Gastrocnemius medialis (tissue), 4 donors: Measurements from ENCODE around the gene MEAF6. TPM values are rescaled to one million over a fixed set of nuclear protein-coding genes. Genes with fewer than 3 reads are reported as not detected.
"Not testable (repeated sequence)": the region's sequence is repeated elsewhere in the genome, so short reads cannot be mapped to it uniquely, and the experiment has no call there.

ENCODE experiments used
- ATAC-seq, 2 donors: fragments of 150-250 bp; one replicate each; pipeline ENCODE4 v1.9.1; 2016
- DNase-seq, 2 donors: peaks; one replicate each; pipeline ENCODE4 v3.0.0-alpha.2; 2019
- H3K27ac ChIP-seq, 4 donors: fragments of 200-600 bp; sonication (generic); 1 replicate in 1 of 4; 2 replicates in 3 of 4; pipeline ENCODE4 v1.5.1; 2016 to 2018; ENCODE audit warnings: mild to moderate bottlenecking in 2 of 4, moderate library complexity in 1 of 4
- H3K27me3 ChIP-seq, 3 donors: fragments of 200-600 bp; sonication (generic) in 2 of 3; 1 replicate in 1 of 3; 2 replicates in 2 of 3; pipeline versions ENCODE4 v1.5.1 to v1.6.0; 2016 to 2019; ENCODE audit warnings: mild to moderate bottlenecking in 1 of 3, moderate library complexity in 1 of 3
- H3K36me3 ChIP-seq, 2 donors: fragments of 200-600 bp; sonication (generic) in 1 of 2; one replicate each; pipeline ENCODE4 v1.5.1; 2017 to 2018
- H3K4me1 ChIP-seq, 2 donors: fragments of 200-600 bp; sonication (generic) in 1 of 2; one replicate each; pipeline ENCODE4 v1.5.1; 2016 to 2017; ENCODE audit warnings: mild to moderate bottlenecking in 2 of 2
- H3K4me3 ChIP-seq, 4 donors: fragments of 200-600 bp; sonication (generic) in 3 of 4; 1 replicate in 1 of 4; 2 replicates in 3 of 4; pipeline ENCODE4 v1.5.1; 2016 to 2019; ENCODE audit warnings: mild to moderate bottlenecking in 2 of 4
- H3K9me3 ChIP-seq, 3 donors: fragments of 200-600 bp; sonication (generic) in 2 of 3; 1 replicate in 1 of 3; 2 replicates in 2 of 3; pipeline ENCODE4 v1.5.1; 2016 to 2019
- POLR2A ChIP-seq, 2 donors: fragments of 450-650 bp; IDR thresholded peaks; one replicate each; pipeline ENCODE4 v1.6.1; 2017; ENCODE audit warnings: antibody characterized with exemption in 2 of 2, mild to moderate bottlenecking in 2 of 2, moderate library complexity in 2 of 2
- in situ Hi-C, 4 donors: fragments of 200-750 bp; cut with MboI; loops; one replicate each; pipeline versions ENCODE4 v1.15.0 to v1.8.0; 2017; ENCODE audit warnings: low sequenced_read_pairs in 4 of 4
- intact Hi-C: fragments of 100-400 bp; cut with DNase I; formaldehyde crosslinking; loops from one replicate; pipeline ENCODE4 v1.15.1; 2023; ENCODE audit warnings: low total_unique reads
- total RNA-seq, 4 donors: library from RNA; depleted of rRNA; stranded (reverse); fragments of >200 nt; gene quantifications; one replicate each; pipeline versions ENCODE4 v1.1.0 to v1.2.3, GENCODE V29; 2016
- TF ChIP-seq, protein P1 (sequence below), 5 experiments: fragments of 450-650 bp in 3 of 5; fragments of 200-600 bp in 2 of 5; sonication (generic) in 2 of 5; IDR thresholded peaks in 4 of 5; conservative IDR thresholded peaks in 1 of 5; 1 replicate in 4 of 5; 2 replicates in 1 of 5; pipeline ENCODE4 v1.5.1; 2016 to 2019; ENCODE audit warnings: antibody characterized with exemption in 5 of 5, mild to moderate bottlenecking in 3 of 5, moderate library complexity in 3 of 5

The MEAF6 gene
- total RNA-seq, result 10 to 100 TPM; 72.1 to 81.0 (median 74.5) TPM

DNA sequence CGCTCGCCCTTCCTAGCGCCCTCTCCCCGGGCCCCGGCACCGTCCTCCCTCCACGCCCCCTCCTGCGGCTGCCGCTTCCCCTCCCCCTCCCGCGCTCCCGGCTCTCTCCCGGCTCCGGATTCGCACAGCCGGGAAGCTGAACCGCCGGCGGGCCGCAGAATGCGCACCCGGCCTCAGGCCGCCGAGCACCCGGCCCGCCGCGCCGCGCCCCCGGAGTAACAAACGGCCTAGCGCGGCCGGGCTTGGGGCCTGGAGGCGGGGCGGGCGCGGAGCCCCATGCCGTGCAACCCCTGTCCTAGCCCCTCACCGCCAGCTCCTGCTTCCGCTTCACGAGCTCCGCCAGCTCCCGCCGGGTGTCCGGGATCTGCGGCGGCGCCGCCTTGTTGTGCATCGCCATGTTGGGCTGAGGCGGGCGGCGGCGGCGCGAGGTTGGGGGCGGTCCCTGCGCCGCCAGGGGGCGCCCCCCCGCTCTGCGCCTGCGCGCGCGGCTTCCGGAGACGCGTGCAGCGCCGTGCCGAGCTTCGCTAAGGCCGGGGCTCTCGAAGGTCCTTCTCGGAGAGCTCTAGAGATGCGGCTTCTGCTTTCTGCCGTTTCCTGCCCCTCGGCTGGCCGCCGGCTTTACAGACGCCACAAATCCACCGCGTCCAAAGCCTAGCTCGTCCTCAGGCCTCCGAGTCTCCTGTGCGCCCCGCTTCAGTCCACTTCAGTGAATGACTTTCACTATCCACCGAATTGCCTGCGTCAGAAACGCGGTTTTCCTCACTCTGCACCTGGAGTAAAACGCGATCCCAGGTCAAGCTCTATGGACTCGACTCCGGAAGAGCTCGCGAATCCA, at the start of gene MEAF6:
Gene MEAF6, minus strand, starts transcription at position 417 of the 835 bp plus-strand sequence. Its CDS starts 20 bp downstream, at position 397.
- peaks cover 0 to 15% of the 10 kb centered on the region in 2 donors for H3K36me3 ChIP-seq
- in situ Hi-C loops, result no loop called here
- intact Hi-C loops, result loop anchor here (1.0 to 5.0 kb wide), 3 partner anchors 20 to 178 kb away; partner anchors contain the start of genes CDCA8 and SNIP1
- peaks cover 11 to 14% of the 10 kb centered on the region in 2 donors for H3K4me1 ChIP-seq
- DNase-seq, result peak; percentile 61 to 73
- peak within 1 kb of the TSS; percentile 86 to 96 (median 91) for H3K27ac ChIP-seq
- peak; percentile 66 to 74 for TF ChIP-seq POLR2A (IDR thresholded peaks at IDR 0.05)
- TF ChIP-seq, protein P1, sequence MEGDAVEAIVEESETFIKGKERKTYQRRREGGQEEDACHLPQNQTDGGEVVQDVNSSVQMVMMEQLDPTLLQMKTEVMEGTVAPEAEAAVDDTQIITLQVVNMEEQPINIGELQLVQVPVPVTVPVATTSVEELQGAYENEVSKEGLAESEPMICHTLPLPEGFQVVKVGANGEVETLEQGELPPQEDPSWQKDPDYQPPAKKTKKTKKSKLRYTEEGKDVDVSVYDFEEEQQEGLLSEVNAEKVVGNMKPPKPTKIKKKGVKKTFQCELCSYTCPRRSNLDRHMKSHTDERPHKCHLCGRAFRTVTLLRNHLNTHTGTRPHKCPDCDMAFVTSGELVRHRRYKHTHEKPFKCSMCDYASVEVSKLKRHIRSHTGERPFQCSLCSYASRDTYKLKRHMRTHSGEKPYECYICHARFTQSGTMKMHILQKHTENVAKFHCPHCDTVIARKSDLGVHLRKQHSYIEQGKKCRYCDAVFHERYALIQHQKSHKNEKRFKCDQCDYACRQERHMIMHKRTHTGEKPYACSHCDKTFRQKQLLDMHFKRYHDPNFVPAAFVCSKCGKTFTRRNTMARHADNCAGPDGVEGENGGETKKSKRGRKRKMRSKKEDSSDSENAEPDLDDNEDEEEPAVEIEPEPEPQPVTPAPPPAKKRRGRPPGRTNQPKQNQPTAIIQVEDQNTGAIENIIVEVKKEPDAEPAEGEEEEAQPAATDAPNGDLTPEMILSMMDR (IDR thresholded peaks at IDR 0.05 in 4 of 5, conservative IDR thresholded peaks at IDR 0.05 in 1 of 5), result peak; percentile 70 to 94 (median 87)
- H3K9me3 ChIP-seq, result no peaks in the 10 kb centered on the region
- H3K4me3 ChIP-seq, result peak within 1 kb of the TSS; percentile 62 to 96 (median 70)
- ATAC-seq, result peak; percentile 96 to 97
- no peaks in the 10 kb centered on the region for H3K27me3 ChIP-seq

DNA sequence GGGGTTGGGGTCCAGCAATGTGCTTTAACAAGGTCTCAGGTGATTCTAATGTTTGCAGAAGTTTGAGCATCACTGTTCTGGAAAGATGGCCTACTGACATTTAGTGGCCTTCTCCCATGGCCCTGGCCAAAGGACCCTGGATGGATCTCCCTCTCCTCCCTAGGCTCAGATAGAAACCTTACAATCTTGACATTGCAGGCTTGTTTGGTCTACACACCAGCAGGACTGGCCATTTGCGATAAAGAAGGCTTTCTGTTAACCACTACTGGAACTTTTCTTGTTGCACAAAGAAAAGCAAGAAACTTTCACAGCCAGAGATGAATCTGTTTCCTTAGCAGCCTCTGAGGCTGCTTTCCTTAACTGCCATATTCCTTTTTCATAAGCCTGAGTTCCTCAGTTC, 48.4 kb upstream of the MEAF6 start:
- Histone ChIP-seq H3K36me3 (peaks cover 0 to 33% of the 10 kb centered on the region in 2 donors), H3K4me3 (no peak overlapping the region), H3K27me3 (no peaks in the 10 kb centered on the region), H3K9me3 (no peaks in the 10 kb centered on the region), H3K4me1 (no peaks in the 10 kb centered on the region), H3K27ac (no peak overlapping the region)
- in situ Hi-C loops (no loop called here), intact Hi-C loops (no loop called here)
- DNase-seq (no peak), ATAC-seq (no peak)
- TF ChIP-seq POLR2A (IDR thresholded peaks at IDR 0.05), result no peak
- TF ChIP-seq, protein P1 (IDR thresholded peaks at IDR 0.05 in 4 of 5, conservative IDR thresholded peaks at IDR 0.05 in 1 of 5), result no peak

DNA sequence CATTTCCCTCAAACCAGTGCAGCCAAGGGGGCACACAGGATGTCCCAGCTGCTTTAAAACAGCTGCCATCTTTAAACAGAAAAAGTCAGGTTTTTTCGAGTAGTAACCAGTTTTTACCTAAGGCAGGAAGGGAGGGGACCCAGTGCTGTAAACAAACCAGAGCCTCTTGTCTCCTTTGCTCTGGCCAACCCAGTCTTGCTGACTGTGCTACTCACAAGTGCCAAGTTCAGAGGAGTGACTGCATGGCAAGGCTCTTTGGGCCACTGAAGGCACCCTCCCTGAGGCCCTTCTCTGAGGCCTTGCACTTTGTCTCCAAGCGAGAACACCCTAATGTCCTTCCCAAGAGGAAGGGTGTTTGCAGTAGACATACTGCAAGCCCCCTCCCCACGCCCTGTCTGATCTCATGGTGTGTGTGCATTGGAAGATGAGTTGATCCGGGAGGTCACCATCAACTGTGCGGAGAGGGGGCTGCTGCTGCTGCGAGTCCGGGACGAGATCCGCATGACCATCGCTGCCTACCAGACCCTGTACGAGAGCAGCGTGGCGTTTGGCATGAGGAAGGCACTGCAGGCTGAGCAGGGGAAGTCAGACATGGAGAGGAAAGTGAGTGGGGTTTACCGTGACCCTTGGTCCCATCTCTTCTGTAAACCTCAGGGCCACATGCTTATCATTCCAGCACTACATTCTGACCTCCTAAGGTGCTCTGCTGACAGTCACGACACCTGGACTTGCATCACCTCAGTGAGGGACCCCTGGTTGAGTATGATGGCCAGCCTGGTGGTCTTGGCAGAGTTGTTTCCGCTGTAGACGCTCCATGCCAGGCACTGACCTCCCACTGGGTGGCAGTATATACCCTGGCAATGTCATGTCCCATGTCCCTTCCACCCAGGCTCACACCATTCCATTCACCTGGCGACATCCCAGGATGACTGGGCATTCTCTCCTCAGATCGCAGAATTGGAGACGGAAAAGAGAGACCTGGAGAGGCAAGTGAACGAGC, 46.9 kb upstream of the MEAF6 start:
- intact Hi-C loops, result no loop called here
- no peak overlapping the region for H3K4me3 ChIP-seq
- no peak overlapping the region for H3K27ac ChIP-seq
- no peaks in the 10 kb centered on the region for H3K27me3 ChIP-seq
- in situ Hi-C loops, result no loop called here
- ATAC-seq, result no peak
- H3K36me3 ChIP-seq, result peaks cover 0 to 18% of the 10 kb centered on the region in 2 donors
- peaks cover 3 to 5% of the 10 kb centered on the region in 2 donors for H3K4me1 ChIP-seq
- DNase-seq, result no peak
- H3K9me3 ChIP-seq, result no peaks in the 10 kb centered on the region
- TF ChIP-seq POLR2A (IDR thresholded peaks at IDR 0.05), result no peak
- TF ChIP-seq, protein P1 (IDR thresholded peaks at IDR 0.05 in 4 of 5, conservative IDR thresholded peaks at IDR 0.05 in 1 of 5), result no peak

DNA sequence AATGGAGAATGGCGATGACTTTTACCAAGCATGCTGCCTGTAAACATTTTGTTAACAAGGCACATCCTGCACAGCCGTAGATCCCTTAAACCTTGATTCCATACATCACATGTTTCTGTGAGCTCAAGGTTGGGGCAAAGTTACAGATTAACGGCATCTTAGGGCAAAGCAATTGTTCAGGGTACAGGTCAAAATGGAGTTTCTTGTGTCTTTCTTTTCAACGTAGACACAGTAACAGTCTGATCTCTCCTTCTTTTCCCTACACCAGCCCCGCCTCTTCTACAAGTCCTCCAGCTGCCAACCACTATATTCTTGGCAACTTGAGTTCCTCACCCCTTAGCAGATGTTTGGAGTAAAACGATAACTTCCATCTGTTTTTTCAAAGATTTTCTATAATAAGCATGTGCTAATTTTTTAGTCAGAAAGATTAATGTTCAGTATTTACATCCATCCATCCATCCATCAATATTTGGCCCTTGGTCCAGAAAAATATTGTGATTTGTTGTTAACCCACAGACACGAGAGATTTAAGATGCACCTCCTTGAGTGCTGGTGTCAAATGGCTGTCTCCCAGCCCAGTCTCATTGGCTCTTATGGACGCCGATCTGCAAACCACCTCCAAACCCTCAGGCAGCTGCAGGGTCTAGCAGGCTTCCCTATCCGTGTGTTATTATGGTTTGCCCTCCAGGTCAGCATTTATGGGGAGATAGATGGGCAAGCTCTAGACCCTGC, 46.0 kb upstream of the MEAF6 start:
- H3K4me3 ChIP-seq, result no peak overlapping the region
- peaks cover 3 to 5% of the 10 kb centered on the region in 2 donors for H3K4me1 ChIP-seq
- TF ChIP-seq, protein P1 (IDR thresholded peaks at IDR 0.05 in 4 of 5, conservative IDR thresholded peaks at IDR 0.05 in 1 of 5), result no peak
- TF ChIP-seq POLR2A (IDR thresholded peaks at IDR 0.05), result no peak
- H3K27ac ChIP-seq, result no peak overlapping the region
- intact Hi-C loops, result no loop called here
- H3K27me3 ChIP-seq, result no peaks in the 10 kb centered on the region
- H3K9me3 ChIP-seq, result no peaks in the 10 kb centered on the region
- in situ Hi-C loops, result no loop called here
- DNase-seq, result no peak
- ATAC-seq, result no peak
- peaks cover 0 to 9% of the 10 kb centered on the region in 2 donors for H3K36me3 ChIP-seq

DNA sequence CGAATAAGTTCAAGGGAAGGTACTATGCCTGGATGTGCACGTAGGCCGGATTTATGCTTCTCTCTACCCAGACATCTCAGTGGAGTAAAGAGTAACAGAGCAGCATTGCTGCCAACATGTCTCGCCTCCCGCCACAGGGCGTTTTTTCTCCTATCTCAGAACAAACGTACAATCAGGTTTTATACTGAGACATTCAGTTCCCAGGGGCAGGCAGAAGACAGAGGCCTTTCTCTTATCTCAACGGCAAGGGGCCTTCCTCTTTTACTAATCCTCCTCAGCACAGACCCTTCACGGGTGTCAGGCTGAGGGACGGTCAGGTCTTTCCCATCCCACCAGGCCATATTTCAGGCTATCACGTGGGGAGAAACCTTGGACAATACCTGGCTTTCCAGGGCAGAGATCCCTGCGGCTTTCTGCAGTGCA, 45.4 kb upstream of the MEAF6 start:
- in situ Hi-C loops, result loop anchor here in 2 of 4 donors (5.0 kb wide), 2 partner anchors 32 to 37 kb away; partner anchors contain the start of gene GNL2 (in 1 of the 2)
- H3K9me3 ChIP-seq, intact Hi-C loops, H3K4me1 ChIP-seq, ATAC-seq, DNase-seq, H3K36me3 ChIP-seq, H3K4me3 ChIP-seq, H3K27ac ChIP-seq, H3K27me3 ChIP-seq: not testable (repeated sequence)
